Activated gamma-delta T cell treated with Interleukin-2 at 50 U/mL for 16 hours (primary cell): ENCODE measurements around the gene ANK2.
"Not testable (repeated sequence)": the region's sequence is repeated elsewhere in the genome, so short reads cannot be mapped to it uniquely, and the experiment has no call there.

Experiments
- DNase-seq: peaks from one replicate; pipeline ENCODE4 v3.0.0-alpha.2; 2020

Gene ANK2

GRCh38 chr4:113154281-113154680, 104.8 kb downstream of the ANK2 start:
- no peak for DNase-seq

GRCh38 chr4:113157086-113157857, 107.8 kb downstream of the ANK2 start:
- DNase-seq, result no peak

- DNase-seq, result no peak
Measured at GRCh38 chr4:113159942-113160545, 110.6 kb downstream of the ANK2 start.

GRCh38 chr4:113160548-113160947, 111.1 kb downstream of the ANK2 start:
- DNase-seq, result no peak

- no peak for DNase-seq
Measured at GRCh38 chr4:113162089-113162488, 112.6 kb downstream of the ANK2 start.

- no peak for DNase-seq
Measured at GRCh38 chr4:113169368-113169767, 119.9 kb downstream of the ANK2 start.

- DNase-seq, result no peak
Measured at GRCh38 chr4:113170115-113170804, 120.8 kb downstream of the ANK2 start.

GRCh38 chr4:113170805-113171468, 121.5 kb downstream of the ANK2 start:
- no peak for DNase-seq

- DNase-seq, result no peak
Measured at GRCh38 chr4:113173126-113173792, 123.8 kb downstream of the ANK2 start.

- DNase-seq, result no peak
Measured at GRCh38 chr4:113173793-113174264, 124.4 kb downstream of the ANK2 start.

- no peak for DNase-seq
Measured at GRCh38 chr4:113179091-113179490, 129.6 kb downstream of the ANK2 start.

GRCh38 chr4:113179996-113180395, 130.5 kb downstream of the ANK2 start:
- no peak for DNase-seq

- no peak for DNase-seq
Measured at GRCh38 chr4:113181289-113182007, 132.0 kb downstream of the ANK2 start.

- DNase-seq, result no peak
Measured at GRCh38 chr4:113183032-113183605, 133.7 kb downstream of the ANK2 start.

- DNase-seq, result not testable (repeated sequence)
Measured at GRCh38 chr4:113186220-113186619, 136.8 kb downstream of the ANK2 start.

GRCh38 chr4:113186913-113187312, 137.5 kb downstream of the ANK2 start:
- DNase-seq, result no peak

GRCh38 chr4:113187358-113187757, 137.9 kb downstream of the ANK2 start:
- DNase-seq, result no peak

- DNase-seq, result no peak
Measured at GRCh38 chr4:113189546-113189945, 140.1 kb downstream of the ANK2 start.

- no peak for DNase-seq
Measured at GRCh38 chr4:113209153-113209552, 159.7 kb downstream of the ANK2 start.

- no peak for DNase-seq
Measured at GRCh38 chr4:113209652-113210320, 160.3 kb downstream of the ANK2 start.

GRCh38 chr4:113212613-113213012, 163.2 kb downstream of the ANK2 start:
- no peak for DNase-seq
